ENCODE measurements around the gene BCAM.

Gene BCAM

DNA sequence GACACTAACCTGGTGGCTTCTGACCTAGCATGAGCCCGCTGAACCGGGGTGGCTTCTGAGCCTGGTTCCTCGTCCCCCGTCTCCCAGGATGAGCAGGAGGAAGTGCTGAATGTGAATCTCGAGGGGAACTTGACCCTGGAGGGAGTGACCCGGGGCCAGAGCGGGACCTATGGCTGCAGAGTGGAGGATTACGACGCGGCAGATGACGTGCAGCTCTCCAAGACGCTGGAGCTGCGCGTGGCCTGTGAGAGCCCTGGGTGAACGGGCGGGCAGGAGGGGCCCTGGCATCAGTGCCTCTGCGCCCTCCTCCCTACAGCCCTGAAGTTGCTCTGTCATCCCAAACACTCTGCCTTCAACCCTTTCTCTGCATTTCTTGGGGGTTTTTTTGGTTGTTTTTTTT, 5.6 kb downstream of the BCAM start:
- TF ChIP-seq, protein P1, sequence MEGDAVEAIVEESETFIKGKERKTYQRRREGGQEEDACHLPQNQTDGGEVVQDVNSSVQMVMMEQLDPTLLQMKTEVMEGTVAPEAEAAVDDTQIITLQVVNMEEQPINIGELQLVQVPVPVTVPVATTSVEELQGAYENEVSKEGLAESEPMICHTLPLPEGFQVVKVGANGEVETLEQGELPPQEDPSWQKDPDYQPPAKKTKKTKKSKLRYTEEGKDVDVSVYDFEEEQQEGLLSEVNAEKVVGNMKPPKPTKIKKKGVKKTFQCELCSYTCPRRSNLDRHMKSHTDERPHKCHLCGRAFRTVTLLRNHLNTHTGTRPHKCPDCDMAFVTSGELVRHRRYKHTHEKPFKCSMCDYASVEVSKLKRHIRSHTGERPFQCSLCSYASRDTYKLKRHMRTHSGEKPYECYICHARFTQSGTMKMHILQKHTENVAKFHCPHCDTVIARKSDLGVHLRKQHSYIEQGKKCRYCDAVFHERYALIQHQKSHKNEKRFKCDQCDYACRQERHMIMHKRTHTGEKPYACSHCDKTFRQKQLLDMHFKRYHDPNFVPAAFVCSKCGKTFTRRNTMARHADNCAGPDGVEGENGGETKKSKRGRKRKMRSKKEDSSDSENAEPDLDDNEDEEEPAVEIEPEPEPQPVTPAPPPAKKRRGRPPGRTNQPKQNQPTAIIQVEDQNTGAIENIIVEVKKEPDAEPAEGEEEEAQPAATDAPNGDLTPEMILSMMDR (IDR thresholded peaks at IDR 0.05; ENCODE audit: control extremely low read depth, extremely low read depth, low read depth, missing control alignments), result no peak
- ChIA-PET POLR2A (no interaction called here), CTCF (no interaction called here)
- no peak for DNase-seq (ENCODE audit: extremely low spot score)

DNA sequence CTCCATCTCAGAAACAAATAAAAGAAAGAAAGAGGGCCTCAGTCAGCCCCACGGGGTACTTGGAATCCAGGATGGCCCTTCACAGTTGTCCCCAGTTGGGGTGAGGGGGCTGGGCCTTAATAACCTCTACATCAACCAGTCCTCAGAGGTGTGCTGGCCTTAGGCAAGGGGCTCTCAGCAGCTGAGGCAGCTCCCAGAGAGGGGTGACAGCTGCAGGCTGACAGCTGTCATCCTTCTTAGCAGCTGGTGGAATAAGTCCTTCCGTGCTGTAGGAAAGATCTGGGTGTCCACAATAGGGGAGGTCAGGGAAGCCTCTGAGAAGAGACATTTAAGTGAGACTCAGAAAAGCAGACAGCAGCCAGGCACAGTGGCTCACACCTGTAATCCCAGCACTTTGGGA, 7.4 kb downstream of the BCAM start:
- ChIA-PET CTCF (interaction anchor here (1.8 kb wide), 1 partner anchor 9 kb away, joined by 5 read pairs; no protein-coding TSS in a partner anchor), POLR2A (no interaction called here)
- TF ChIP-seq, protein P1 (IDR thresholded peaks at IDR 0.05; ENCODE audit: control extremely low read depth, extremely low read depth, low read depth, missing control alignments), result no peak
- DNase-seq (ENCODE audit: extremely low spot score), result no peak

DNA sequence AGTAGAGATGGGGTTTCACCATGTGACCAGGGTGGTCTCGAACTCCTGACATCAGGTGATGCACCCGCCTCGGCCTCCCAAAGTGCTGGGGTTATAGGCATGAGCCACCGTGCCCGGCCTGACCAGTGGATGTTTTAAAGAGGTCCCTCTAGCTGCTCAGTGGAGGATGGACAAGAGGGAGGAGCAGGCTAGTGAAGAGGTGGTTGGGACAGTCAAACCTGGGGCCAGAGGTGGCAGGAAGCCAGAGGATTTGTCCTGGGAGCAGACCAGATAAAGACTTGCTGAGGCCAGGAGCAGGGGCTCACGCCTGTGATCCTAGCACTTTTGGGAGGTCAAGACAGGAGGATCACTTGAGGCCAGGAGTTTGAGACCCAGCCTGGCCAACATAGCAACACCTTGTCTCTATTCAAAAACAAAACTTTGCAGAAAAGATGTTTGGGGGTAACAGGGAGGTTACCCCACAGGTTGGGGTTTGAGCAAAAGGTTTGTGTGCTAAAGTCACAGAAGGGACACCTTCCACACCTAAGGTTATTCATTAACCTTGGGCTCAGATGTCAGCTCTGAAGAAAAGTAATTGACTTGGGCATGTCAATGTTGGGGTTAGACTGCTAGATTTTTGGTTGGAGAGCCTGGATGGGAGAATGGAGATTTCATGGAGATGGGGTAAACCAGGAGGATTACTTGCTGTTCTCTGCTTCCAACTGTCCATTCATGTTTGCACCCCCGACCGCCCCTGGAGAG, 9.0 kb downstream of the BCAM start:
- POLR2A ChIA-PET, result no interaction called here
- CTCF ChIA-PET, result interaction anchor here (0.7 to 1.8 kb wide), 2 partner anchors 9 to 10 kb away, joined by 4 to 5 read pairs; partner anchors contain the start of gene BCAM
- no peak for DNase-seq (ENCODE audit: extremely low spot score)

DNA sequence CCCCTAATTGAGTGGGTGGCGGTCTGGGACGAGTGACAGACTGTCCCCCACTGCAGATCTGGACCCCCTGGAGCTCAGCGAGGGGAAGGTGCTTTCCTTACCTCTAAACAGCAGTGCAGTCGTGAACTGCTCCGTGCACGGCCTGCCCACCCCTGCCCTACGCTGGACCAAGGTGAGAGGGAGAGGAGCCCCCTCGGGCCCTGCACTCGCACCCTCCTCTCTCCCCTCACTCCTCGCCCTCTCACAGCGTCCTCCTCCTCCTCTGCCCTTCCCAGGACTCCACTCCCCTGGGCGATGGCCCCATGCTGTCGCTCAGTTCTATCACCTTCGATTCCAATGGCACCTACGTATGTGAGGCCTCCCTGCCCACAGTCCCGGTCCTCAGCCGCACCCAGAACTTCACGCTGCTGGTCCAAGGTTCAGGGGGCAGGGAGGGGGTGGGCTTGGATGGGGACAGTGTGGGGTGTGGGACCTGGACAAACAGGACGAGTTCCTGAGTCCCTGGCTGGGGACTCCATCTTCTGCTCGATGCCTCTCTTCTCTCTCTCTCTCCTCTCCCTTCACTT, 9.6 kb downstream of the BCAM start:
- ChIA-PET POLR2A (no interaction called here), CTCF (interaction anchor here (0.7 kb wide), 1 partner anchor 9 kb away, joined by 4 read pairs; the partner anchor contains the start of gene BCAM)
- TF ChIP-seq, protein P1 (IDR thresholded peaks at IDR 0.05; ENCODE audit: control extremely low read depth, extremely low read depth, low read depth, missing control alignments), result no peak
- no peak for DNase-seq (ENCODE audit: extremely low spot score)

More for the DNA sequence above, 9.0 kb downstream of the BCAM start:
- TF ChIP-seq, protein P1 (IDR thresholded peaks at IDR 0.05; ENCODE audit: control extremely low read depth, extremely low read depth, low read depth, missing control alignments), result no peak

DNA sequence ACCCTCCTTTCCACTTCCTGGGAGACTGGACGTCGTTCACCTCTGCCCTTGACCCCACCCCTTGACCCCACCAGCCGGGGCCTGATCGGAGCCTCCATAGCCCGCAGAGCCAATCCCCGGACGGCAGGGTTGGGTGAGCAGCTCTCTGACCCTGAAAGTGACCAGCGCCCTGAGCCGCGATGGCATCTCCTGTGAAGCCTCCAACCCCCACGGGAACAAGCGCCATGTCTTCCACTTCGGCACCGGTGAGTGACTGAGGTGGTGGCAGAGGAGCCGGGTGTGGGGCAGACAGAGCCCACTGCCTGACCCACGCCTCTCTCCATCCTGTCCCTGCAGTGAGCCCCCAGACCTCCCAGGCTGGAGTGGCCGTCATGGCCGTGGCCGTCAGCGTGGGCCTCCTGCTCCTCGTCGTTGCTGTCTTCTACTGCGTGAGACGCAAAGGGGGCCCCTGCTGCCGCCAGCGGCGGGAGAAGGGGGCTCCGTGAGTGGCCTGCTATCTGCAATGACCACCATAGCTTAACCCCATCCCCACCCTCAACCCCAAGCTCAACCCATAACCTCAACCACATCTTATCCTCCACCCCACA, 10.4 kb downstream of the BCAM start:
- ChIA-PET POLR2A (no interaction called here), CTCF (interaction anchor here (0.9 kb wide), 1 partner anchor 11 kb away, joined by 3 read pairs; the partner anchor contains the start of gene BCAM)
- TF ChIP-seq, protein P1 (IDR thresholded peaks at IDR 0.05; ENCODE audit: control extremely low read depth, extremely low read depth, low read depth, missing control alignments), result no peak
- DNase-seq (ENCODE audit: extremely low spot score), result no peak

DNA sequence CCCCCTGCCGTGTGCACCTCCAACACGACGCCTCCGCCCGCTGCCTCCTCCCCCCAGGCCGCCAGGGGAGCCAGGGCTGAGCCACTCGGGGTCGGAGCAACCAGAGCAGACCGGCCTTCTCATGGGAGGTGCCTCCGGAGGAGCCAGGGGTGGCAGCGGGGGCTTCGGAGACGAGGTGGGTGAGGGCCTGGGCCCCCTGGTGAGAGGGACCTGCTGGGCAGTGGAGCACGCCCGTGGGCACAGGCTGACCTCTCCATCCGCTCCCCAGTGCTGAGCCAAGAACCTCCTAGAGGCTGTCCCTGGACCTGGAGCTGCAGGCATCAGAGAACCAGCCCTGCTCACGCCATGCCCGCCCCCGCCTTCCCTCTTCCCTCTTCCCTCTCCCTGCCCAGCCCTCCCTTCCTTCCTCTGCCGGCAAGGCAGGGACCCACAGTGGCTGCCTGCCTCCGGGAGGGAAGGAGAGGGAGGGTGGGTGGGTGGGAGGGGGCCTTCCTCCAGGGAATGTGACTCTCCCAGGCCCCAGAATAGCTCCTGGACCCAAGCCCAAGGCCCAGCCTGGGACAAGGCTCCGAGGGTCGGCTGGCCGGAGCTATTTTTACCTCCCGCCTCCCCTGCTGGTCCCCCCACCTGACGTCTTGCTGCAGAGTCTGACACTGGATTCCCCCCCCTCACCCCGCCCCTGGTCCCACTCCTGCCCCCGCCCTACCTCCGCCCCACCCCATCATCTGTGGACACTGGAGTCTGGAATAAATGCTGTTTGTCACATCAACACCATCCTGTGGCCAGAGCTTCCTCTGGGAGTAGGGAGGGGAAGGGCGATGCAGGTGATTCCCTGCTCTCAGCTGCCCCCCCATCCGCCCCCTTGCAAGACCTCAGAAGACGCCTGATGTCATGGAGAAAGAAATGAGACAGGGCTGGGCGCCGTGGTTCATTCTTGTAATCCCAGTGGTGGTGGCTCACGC, 12.0 kb downstream of the BCAM start:
- CTCF ChIA-PET, result interaction anchor here (1.1 to 1.2 kb wide), 2 partner anchors 21 to 167 kb away, joined by 3 read pairs; no protein-coding TSS in a partner anchor
- TF ChIP-seq, protein P1 (IDR thresholded peaks at IDR 0.05; ENCODE audit: control extremely low read depth, extremely low read depth, low read depth, missing control alignments), result no peak
- DNase-seq (ENCODE audit: extremely low spot score), result no peak
- POLR2A ChIA-PET, result no interaction called here
